Measurements from ENCODE around the gene LILRA5. TPM values are rescaled to one million over a fixed set of nuclear protein-coding genes. Genes with fewer than 3 reads are reported as not detected.
"Not testable (repeated sequence)": the region's sequence is repeated elsewhere in the genome, so short reads cannot be mapped to it uniquely, and the experiment has no call there.

LILRA5 gene
- total RNA-seq, 2 donors from 2014 or later = 3.7 to 4.7 TPM

DNA sequence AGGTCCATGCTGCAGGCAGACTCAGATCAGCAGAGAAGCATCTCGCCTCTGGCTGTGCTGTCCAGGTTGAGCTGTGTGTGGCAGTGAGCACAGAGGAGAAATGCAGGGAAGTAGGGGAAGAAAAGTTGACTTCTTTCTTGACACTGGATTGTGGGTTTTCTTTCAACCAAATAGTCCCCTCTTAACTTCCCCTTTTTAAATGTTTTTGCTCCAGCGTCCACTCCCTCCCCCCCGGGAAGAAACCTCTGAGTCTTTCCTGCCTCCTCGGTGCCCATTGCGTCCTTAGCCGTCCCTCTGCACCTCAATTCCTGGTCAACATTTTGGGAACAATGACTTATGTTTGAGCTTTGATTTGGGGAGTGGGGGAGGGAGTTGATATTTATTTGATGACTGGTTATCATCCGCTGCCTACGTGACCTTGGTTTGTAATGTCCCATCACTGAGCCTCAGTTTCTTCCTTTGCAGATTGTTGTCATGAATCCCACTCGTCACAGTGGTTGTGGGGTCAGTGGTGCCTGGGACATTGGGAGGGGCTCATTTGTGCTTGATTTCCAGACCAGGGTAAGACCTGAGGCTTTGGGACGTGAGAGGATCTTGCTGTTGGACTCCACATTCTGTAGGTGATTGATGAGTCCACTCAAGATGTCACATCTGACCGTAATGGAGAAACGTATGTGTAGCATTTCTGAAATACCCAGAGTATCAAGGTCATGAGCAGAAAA is 31.8 kb downstream of the LILRA5 start, which contains the start of gene LILRB2:
LILRB2 (minus strand) TSS at position 104 of the 722 bp plus-strand sequence. CDS start 614 bp downstream, outside the sequence.
- DNase-seq (no peak), ATAC-seq (peak in 1 of 2 donors; percentile 34)
- intact Hi-C loops (cut with DNase I) = no loop called here

DNA sequence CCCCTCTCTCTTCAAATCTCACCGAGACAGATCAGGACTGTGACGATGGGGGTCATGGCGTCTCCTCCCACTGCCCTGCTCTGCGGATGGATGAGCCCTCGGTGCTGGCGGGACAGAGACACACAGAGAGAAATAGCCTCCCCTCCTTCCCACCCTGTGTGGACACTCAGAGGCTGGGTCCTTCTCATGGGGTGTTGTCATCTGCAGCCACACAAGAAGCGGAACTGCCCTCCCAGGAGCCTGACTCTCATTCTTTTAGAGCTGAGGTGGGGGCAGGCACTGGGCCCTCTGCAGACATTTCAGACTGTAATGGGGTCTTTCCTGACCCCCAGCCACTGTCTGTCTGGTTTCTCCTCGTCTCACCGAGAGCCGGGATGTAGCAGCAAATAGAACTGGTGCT is 32.5 kb downstream of the LILRA5 start:
- intact Hi-C loops (cut with DNase I) = not testable (repeated sequence)
- ATAC-seq (peak; percentile 50 to 73), DNase-seq (peak; percentile 36)

- ATAC-seq; DNase-seq; intact Hi-C loops (cut with DNase I): not testable (repeated sequence)
Measured at GRCh38 chr19:54280025-54280424, 32.9 kb downstream of the LILRA5 start.

DNA sequence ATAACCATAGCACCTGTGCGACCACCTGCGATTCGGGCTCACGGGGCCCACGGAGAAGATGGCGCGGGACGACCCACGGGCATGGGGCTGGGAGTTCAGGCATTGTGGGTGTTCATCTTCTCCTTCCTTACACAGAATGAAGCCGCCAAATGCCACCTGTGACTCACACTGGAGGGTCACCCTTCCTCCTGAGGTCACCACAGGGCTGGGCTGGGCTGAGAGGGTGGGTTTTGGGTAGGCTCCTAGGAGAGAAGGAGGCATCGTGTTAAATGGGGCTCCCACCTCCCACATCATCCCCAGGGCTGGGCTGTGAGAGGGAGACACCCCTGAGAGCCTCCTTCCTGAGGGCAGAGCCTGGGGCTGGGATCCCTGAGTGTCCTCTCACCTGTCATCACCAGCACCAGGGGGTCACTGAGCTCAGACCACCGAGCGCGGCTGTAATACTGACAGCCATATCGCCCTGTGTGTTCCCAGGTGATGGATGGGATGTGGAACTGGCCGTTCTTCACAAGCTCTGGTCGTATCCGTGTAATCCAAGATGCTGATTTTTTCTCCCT is 33.5 kb downstream of the LILRA5 start:
- no peak for DNase-seq
- intact Hi-C loops (cut with DNase I) = no loop called here
- no peak for ATAC-seq

- DNase-seq; intact Hi-C loops (cut with DNase I); ATAC-seq: not testable (repeated sequence)
Measured at GRCh38 chr19:54278571-54279195, 34.3 kb downstream of the LILRA5 start.

- ATAC-seq; DNase-seq; intact Hi-C loops (cut with DNase I): not testable (repeated sequence)
Measured at GRCh38 chr19:54278056-54278455, 34.9 kb downstream of the LILRA5 start.

DNA sequence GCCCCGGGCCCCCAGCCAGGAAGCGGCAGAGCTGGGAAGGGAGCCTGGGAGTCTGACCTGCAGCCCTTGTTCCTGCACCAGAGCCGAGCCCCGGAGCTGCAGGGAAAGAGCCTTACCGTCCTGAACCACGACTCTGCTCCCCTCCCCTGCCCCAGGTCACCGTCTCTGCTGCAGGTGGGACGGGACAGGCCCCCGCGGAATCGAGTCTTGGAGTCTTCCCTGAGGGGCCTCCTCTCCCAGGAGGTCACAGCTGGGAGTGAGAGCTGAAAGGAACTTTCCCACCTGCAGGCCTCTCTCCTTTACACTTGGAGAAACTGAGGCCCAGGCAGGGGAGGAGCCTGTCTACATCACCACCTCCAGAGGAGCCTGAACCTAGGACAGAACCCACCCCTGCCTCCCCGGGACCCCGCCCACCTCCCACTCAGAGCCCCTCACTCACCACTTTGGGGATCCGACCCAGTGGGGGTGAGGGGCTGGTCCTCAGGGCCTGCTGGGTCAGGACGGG is 35.8 kb downstream of the LILRA5 start:
- not testable (repeated sequence) for ATAC-seq

DNA sequence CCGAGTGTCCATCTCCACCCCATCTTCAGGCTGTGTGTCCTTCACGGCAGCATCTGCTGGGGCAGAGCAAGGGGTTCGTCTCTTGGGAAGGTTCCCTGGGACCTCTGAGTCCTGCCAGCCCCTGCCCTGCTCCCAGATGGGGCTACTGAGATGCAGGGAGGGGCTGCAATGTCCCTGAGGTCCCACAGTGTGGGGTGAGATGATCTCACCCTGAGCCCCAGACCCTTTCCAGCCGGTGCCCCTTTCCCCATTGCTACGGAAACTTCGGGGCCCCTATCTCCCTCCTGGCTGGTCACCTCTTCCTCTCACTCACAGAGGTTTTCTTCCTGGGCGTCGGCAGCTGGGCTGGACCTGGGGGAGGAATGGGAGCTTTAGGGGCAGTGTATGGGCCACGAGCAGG is 37.0 kb downstream of the LILRA5 start:
- intact Hi-C loops (cut with DNase I) = no loop called here
- no peak for DNase-seq
- ATAC-seq = no peak

More for the DNA sequence above, 35.8 kb downstream of the LILRA5 start:
- intact Hi-C loops (cut with DNase I); DNase-seq: not testable (repeated sequence)

DNA sequence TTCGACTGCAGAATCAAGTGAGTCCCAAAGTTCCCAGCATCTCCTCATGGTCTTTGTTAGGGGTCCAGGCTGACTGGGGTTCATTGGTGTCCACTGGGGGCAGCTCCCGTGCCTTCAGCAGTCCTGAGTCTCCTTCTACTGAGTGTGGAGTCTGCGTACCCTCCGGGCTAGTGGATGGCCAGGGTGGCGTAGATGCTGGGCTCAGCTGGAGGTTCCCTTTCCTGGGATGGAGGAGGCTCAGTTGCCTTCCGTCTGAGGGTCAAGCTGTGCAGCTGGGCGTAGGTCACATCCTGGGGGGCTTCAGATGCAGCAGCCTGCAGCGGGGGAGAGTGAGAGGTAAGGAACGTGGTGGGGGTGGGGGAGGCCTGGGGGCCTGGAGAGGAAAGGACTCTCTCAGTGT is 38.5 kb downstream of the LILRA5 start:
- intact Hi-C loops (cut with DNase I); ATAC-seq: not testable (repeated sequence)

GRCh38 chr19:54273821-54274220 is 39.1 kb downstream of the LILRA5 start:
- intact Hi-C loops (cut with DNase I) = no loop called here
- ATAC-seq (no peak), DNase-seq (no peak)

More for the DNA sequence above, 38.5 kb downstream of the LILRA5 start:
- not testable (repeated sequence) for DNase-seq

- DNase-seq; intact Hi-C loops (cut with DNase I): not testable (repeated sequence)
- ATAC-seq = peak; percentile 15 to 23
Measured at GRCh38 chr19:54272181-54272580, 40.8 kb downstream of the LILRA5 start.

DNA sequence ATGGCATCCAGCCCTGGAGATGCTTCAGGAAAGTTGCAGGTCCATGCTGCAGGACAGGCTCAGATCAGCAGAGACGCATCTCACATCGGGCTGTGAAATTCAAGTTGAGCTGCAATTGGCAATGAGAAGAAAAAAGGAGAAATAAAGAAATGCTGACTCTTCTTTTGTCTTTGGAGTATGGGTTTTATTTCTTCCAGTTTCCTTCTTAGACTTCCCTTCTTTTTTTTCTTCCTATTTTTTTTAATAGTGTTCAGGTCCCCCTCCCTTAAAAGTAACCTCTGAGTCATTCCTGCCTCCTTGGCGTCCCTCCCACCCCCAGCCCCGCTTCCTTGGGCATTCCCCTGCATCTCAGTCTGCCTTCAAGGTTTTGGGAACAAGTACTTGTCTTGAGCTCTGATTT is 41.4 kb downstream of the LILRA5 start:
- ATAC-seq = peak in 1 of 2 donors; percentile 71
- intact Hi-C loops (cut with DNase I); DNase-seq: not testable (repeated sequence)

DNA sequence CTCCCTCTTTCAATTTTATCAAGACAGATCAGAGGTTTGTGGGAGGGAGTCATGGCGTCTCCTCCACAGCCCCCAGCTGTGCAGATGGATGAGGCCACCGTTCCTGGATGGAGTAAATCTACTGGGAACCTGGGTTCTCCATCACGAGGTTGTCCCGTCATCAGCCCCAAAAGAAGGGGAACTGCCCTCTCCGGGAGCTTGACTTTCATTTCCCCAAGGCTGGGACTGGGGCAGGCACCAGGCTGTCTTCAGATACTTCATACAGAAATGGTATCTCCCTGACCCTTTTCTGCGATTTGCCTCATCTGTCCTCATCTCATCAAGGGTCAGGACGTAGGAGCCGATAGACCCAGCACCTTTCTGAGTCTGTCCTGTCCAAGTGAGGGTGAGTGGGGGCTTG is 41.9 kb downstream of the LILRA5 start:
- no peak for DNase-seq
- intact Hi-C loops (cut with DNase I) = no loop called here
- peak; percentile 50 to 86 for ATAC-seq

DNA sequence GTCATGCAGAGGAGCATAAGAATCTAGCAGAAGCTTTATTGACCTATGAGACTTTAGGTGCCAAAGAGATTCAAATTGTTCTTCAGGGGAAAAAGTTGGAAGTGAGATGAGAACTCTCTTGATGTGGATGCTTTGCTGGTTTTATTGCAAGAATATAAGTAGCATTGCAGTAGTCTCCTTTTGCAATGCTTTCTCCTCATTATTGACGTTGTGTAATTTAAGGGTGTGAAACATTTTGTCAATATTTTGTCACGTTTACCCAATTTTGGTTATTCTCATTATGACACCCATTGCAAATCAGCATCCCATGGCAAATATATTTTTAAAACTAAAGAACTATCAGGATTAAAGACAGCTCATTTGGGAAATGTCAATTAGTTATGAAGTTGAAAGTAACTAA is 44.0 kb downstream of the LILRA5 start:
- DNase-seq = no peak
- intact Hi-C loops (cut with DNase I) = no loop called here
- no peak for ATAC-seq

DNA sequence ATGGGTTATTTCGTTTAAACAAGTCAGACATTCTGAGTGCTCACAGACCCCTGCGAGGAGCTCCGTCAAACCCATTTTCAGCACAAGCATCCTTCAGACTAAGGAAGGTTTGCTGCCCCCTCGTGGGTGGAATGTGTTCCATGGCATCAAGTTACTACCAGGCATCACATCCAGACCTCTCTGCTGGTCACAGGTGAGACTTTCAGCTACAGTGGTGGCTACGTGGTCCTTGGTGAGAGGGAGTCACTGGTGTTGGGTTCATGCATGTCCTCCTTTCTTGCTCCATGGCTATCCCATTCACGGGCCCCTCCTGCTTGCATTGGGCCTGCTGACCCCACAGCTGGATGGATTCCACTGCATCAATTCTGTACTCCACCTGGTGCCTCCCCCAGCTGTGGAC is 46.8 kb downstream of the LILRA5 start:
- peak in 1 of 2 donors; percentile 47 for ATAC-seq

GRCh38 chr19:54262470-54262869 is 50.5 kb downstream of the LILRA5 start:
- ATAC-seq (no peak), DNase-seq (no peak)
- intact Hi-C loops (cut with DNase I) = no loop called here

More for the DNA sequence above, 46.8 kb downstream of the LILRA5 start:
- DNase-seq = peak; percentile 81
- intact Hi-C loops (cut with DNase I) = no loop called here

- no peak for ATAC-seq
- no peak for DNase-seq
- intact Hi-C loops (cut with DNase I) = no loop called here
Measured at GRCh38 chr19:54262066-54262465, 50.9 kb downstream of the LILRA5 start.

- peak in 1 of 2 donors; percentile 56 for ATAC-seq
- intact Hi-C loops (cut with DNase I) = no loop called here
Measured at GRCh38 chr19:54257116-54257480, 55.9 kb downstream of the LILRA5 start, which contains the start of gene LILRB5. LILRB5 (minus strand) TSS chr19:54257273; CDS start chr19:54257193, 80 bp downstream.

More at GRCh38 chr19:54257116-54257480, 55.9 kb downstream of the LILRA5 start, which contains the start of gene LILRB5:
- DNase-seq = no peak
